SK-N-SH (cell line): ENCODE results near the gene DMRTB1. TPM values are rescaled to one million over a fixed set of nuclear protein-coding genes. Genes with fewer than 3 reads are reported as not detected.

Experiments
- CTCF ChIA-PET: fragments of 300-600, 350-600 bp; formaldehyde crosslinking; extraction: SDS; loops from one replicate; lab custom pipeline; 2021; lab: Yijun Ruan, JAX
- POLR2A ChIA-PET: fragments of 350-600 bp; sonication (Branson Sonifier 250); formaldehyde crosslinking; extraction: SDS; loops from one replicate; lab custom pipeline; 2020; ENCODE audit warnings: antibody characterized with exemption, inconsistent platforms; lab: Yijun Ruan, JAX
- DNase-seq: peaks from one replicate; pipeline ENCODE4 v3.0.0; 2012
- H2AFZ ChIP-seq: fragments of 200-600 bp; sonication (generic); 2 replicates; pipeline ENCODE4 v1.8.1; 2016; ENCODE audit warnings: antibody characterized with exemption, mild to moderate bottlenecking, low read depth
- H3F3A ChIP-seq: fragments of 200-600 bp; sonication (generic); replicated peaks from 2 replicates; pipeline ENCODE3; 2016; ENCODE audit warnings: antibody characterized with exemption, mild to moderate bottlenecking; ENCODE audit not compliant: insufficient read depth
- H3K27ac ChIP-seq, 2 experiments: fragments of 200-500 bp in 1 of 2; fragments of 200-600 bp in 1 of 2; sonication (Bioruptor generic) in 1 of 2; sonication (generic), shearing (Covaris generic) in 1 of 2; 2 replicates each; pipeline versions ENCODE4 v1.5.1 to v1.6.1; 2014 to 2016; ENCODE audit warnings: low read depth in 2 of 2, inconsistent platforms in 1 of 2, low read length in 1 of 2, mild to moderate bottlenecking in 1 of 2, mixed read lengths in 1 of 2
- H3K27me3 ChIP-seq: fragments of 200-600 bp; sonication (generic), shearing (Covaris generic); 2 replicates; pipeline ENCODE4 v1.6.1; 2016; ENCODE audit warnings: mixed run types; ENCODE audit not compliant: insufficient read depth
- H3K36me3 ChIP-seq, 2 experiments: fragments of 200-500 bp in 1 of 2; fragments of 200-600 bp in 1 of 2; sonication (Bioruptor generic) in 1 of 2; sonication (generic) in 1 of 2; replicated peaks in 1 of 2; 2 replicates each; pipeline versions ENCODE3 to v1.5.1; 2014 to 2016; ENCODE audit warnings: low read length in 1 of 2, mild to moderate bottlenecking in 1 of 2; ENCODE audit not compliant: insufficient read depth in 2 of 2, control insufficient read depth in 1 of 2
- H3K4me1 ChIP-seq, 2 experiments: fragments of 200-500 bp in 1 of 2; fragments of 200-600 bp in 1 of 2; sonication (Bioruptor generic) in 1 of 2; sonication (generic), shearing (Covaris generic) in 1 of 2; 2 replicates each; pipeline versions ENCODE4 v1.5.1 to v1.6.1; 2014 to 2016; ENCODE audit warnings: low read depth in 1 of 2, low read length in 1 of 2, mixed run types in 1 of 2; ENCODE audit not compliant: insufficient read depth in 2 of 2, control insufficient read depth in 1 of 2
- H3K4me2 ChIP-seq: fragments of 200-600 bp; sonication (generic), shearing (Covaris generic); 2 replicates; pipeline ENCODE4 v1.6.1; 2017; ENCODE audit warnings: mixed run types
- H3K4me3 ChIP-seq, 2 experiments: fragments of 200-500 bp in 1 of 2; fragments of 200-600 bp in 1 of 2; sonication (Bioruptor generic) in 1 of 2; sonication (generic), shearing (Covaris generic) in 1 of 2; 2 replicates each; pipeline versions ENCODE4 v1.5.1 to v1.8.1; 2014 to 2016; ENCODE audit warnings: low read depth in 2 of 2, inconsistent platforms in 1 of 2, low read length in 1 of 2, mild to moderate bottlenecking in 1 of 2, mixed read lengths in 1 of 2, moderate library complexity in 1 of 2
- H3K79me2 ChIP-seq: fragments of 200-600 bp; sonication (generic); 2 replicates; pipeline ENCODE4 v1.8.1; 2017; ENCODE audit warnings: mild to moderate bottlenecking; ENCODE audit not compliant: insufficient read depth
- H3K9ac ChIP-seq: fragments of 200-600 bp; sonication (generic); 2 replicates; pipeline ENCODE4 v1.6.1; 2017; ENCODE audit warnings: mixed run types
- H3K9me2 ChIP-seq: fragments of 200-600 bp; sonication (generic); 2 replicates; pipeline ENCODE4 v1.6.1; 2017; ENCODE audit warnings: mixed run types
- H3K9me3 ChIP-seq: fragments of 200-600 bp; sonication (generic); 2 replicates; pipeline ENCODE4 v1.6.1; 2017; ENCODE audit warnings: mixed run types, mild to moderate bottlenecking, moderate library complexity
- H4K20me1 ChIP-seq: fragments of 200-600 bp; sonication (generic); 2 replicates; pipeline ENCODE4 v1.6.1; 2017; ENCODE audit warnings: mild to moderate bottlenecking, mixed run types; ENCODE audit not compliant: insufficient read depth
- CHD2 ChIP-seq: fragments of 150-350 bp; IDR thresholded peaks from 2 replicates; pipeline ENCODE4 v1.6.1; 2018; ENCODE audit warnings: low read length; ENCODE audit not compliant: partially characterized antibody
- EZH2phosphoT487 ChIP-seq: fragments of 200-600 bp; sonication (generic); IDR thresholded peaks from 2 replicates; pipeline ENCODE4 v1.6.1; 2017; ENCODE audit warnings: low read depth, mixed run types, mild to moderate bottlenecking, antibody characterized with exemption, moderate library complexity, borderline replicate concordance
- FOSL2 ChIP-seq: IDR thresholded peaks from 2 replicates; pipeline ENCODE4 v1.4.0; 2012; ENCODE audit warnings: low read depth, mild to moderate bottlenecking, moderate library complexity, borderline replicate concordance
- FOXJ3 ChIP-seq: sonication (generic); formaldehyde crosslinking; IDR thresholded peaks from 2 replicates; pipeline ENCODE4 v1.5.1; 2020; ENCODE audit warnings: mild to moderate bottlenecking, missing genetic modification reagents
- FOXM1 ChIP-seq: IDR thresholded peaks from 2 replicates; pipeline ENCODE4 v1.4.0; 2012; ENCODE audit warnings: low read depth, mild to moderate bottlenecking
- GABPA ChIP-seq: IDR thresholded peaks from 2 replicates; pipeline ENCODE4 v1.4.0; 2012; ENCODE audit warnings: low read depth, mild to moderate bottlenecking
- IRF3 ChIP-seq: fragments of 150-350 bp; IDR thresholded peaks from 2 replicates; pipeline ENCODE4 v1.6.1; 2016; ENCODE audit warnings: mild to moderate bottlenecking, low read depth, low read length
- MEF2A ChIP-seq: IDR thresholded peaks from 2 replicates; pipeline ENCODE4 v1.4.0; 2012; ENCODE audit warnings: low read depth, borderline replicate concordance
- MXI1 ChIP-seq: IDR thresholded peaks from 2 replicates; pipeline ENCODE4 v1.6.1; 2012; ENCODE audit warnings: mild to moderate bottlenecking, low read depth, low read length, improper control_type of control experiment
- NFIC ChIP-seq: IDR thresholded peaks from 2 replicates; pipeline ENCODE4 v1.4.0; 2012; ENCODE audit warnings: borderline replicate concordance
- NRF1 ChIP-seq: IDR thresholded peaks from 2 replicates; pipeline ENCODE4 v1.6.1; 2012; ENCODE audit warnings: low read depth, mild to moderate bottlenecking, low read length
- POLR2AphosphoS5 ChIP-seq: IDR thresholded peaks from 2 replicates; pipeline ENCODE4 v1.6.1; 2012; ENCODE audit warnings: low read depth, low read length
- RCOR1 ChIP-seq: fragments of 150-350 bp; IDR thresholded peaks from 2 replicates; pipeline ENCODE4 v1.6.1; 2017; ENCODE audit warnings: antibody characterized with exemption, low read length
- RXRA ChIP-seq: IDR thresholded peaks from 2 replicates; pipeline ENCODE4 v1.4.0; 2012; ENCODE audit warnings: low read depth, mild to moderate bottlenecking, borderline replicate concordance
- SMC3 ChIP-seq: IDR thresholded peaks from 2 replicates; pipeline ENCODE4 v1.6.1; 2012; ENCODE audit warnings: low read depth, low read length, improper control_type of control experiment
- TCF12 ChIP-seq: IDR thresholded peaks from 2 replicates; pipeline ENCODE4 v1.4.0; 2012
- WGBS: methylation state at CpG from one replicate; pipeline ENCODE4 v1.1.6; 2017; ENCODE audit warnings: low lambda C conversion rate; 5-methylcytosine and 5-hydroxymethylcytosine counted together
- polyA plus RNA-seq, 3 experiments: library from polyadenylated mRNA; depleted of rRNA; stranded (reverse); fragments of >200 nt; gene quantifications; 2 replicates each; pipeline ENCODE4 v1.2.3, GENCODE V29; 2012
- TF ChIP-seq, protein P1 (sequence below): fragments of 200-600 bp; sonication (generic); IDR thresholded peaks from 2 replicates; pipeline ENCODE4 v1.6.1; 2017; ENCODE audit warnings: antibody characterized with exemption, mild to moderate bottlenecking, moderate library complexity
- TF ChIP-seq, protein P2 (sequence below): IDR thresholded peaks from 2 replicates; pipeline ENCODE4; 2012
- TF ChIP-seq, protein P3 (sequence below): fragments of 150-350 bp; IDR thresholded peaks from 2 replicates; pipeline ENCODE4 v1.6.1; 2017; ENCODE audit warnings: antibody characterized with exemption, low read length, low read depth, borderline replicate concordance

Gene DMRTB1
- polyA plus RNA-seq, 1 of the 3 experiments (the other 2 are of a cell fraction) = not detected

DNA sequence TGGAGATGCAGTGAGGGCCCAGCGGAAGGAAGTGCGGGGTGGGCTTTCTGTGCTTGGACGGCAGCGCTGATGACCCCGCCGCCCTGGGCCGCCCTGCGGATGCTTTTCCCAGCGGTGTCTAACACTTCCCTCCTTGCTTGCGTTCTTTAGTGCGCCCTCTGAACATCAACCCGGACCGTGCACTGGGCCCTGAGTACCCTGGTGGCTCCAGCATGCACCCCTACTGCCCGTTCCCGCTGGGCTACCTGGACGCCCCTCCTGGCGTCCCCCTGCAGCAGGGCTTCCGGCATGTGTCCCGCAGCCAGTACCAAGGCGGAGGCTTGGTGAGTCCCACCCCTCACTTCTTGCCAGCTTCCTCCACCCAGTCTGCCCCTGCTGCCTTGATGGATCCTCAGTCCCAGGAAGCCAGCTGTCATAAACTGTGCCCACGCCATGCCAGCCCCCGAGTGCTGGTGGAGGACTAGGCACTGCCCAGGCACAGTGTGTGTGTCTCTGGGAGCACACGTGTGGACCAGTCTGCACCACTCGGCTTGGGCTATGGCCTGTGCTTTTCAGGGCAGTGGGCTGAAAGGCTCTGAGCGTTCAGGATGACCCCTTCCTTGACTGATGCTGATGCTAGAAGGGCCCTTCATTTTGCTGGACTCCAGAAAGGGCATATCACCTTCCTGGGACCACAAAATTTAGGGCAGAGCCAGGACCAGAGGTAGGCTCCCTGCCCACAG is 2.3 kb downstream of the DMRTB1 start:
- H3K27ac ChIP-seq = no peak overlapping the region
- no peaks in the 10 kb centered on the region for H3K79me2 ChIP-seq
- ChIA-PET CTCF (interaction anchor here (0.7 to 1.9 kb wide), 10 partner anchors 10 to 293 kb away, joined by 3 to 10 read pairs (median 4); no protein-coding TSS in a partner anchor), POLR2A (no interaction called here)
- DNase-seq = no peak
- H3K36me3 ChIP-seq = no peaks in the 10 kb centered on the region
- no peaks in the 10 kb centered on the region for H4K20me1 ChIP-seq
- no peaks in the 10 kb centered on the region for H3K9me2 ChIP-seq
- H3K4me2 ChIP-seq = no peak overlapping the region
- H3F3A ChIP-seq = no peaks in the 10 kb centered on the region
- no peak overlapping the region for H2AFZ ChIP-seq
- no peak for TF ChIP-seq POLR2AphosphoS5
- TF ChIP-seq IRF3 = no peak
- no peak for TF ChIP-seq CHD2
- TF ChIP-seq RCOR1 = no peak
- no peak for TF ChIP-seq EZH2phosphoT487
- no peak for TF ChIP-seq NFIC
- no peak for TF ChIP-seq RXRA
- no peak for TF ChIP-seq GABPA
- no peak for TF ChIP-seq FOSL2
- no peak for TF ChIP-seq TCF12
- no peak for TF ChIP-seq MEF2A
- TF ChIP-seq FOXM1 = no peak
- TF ChIP-seq, protein P1, sequence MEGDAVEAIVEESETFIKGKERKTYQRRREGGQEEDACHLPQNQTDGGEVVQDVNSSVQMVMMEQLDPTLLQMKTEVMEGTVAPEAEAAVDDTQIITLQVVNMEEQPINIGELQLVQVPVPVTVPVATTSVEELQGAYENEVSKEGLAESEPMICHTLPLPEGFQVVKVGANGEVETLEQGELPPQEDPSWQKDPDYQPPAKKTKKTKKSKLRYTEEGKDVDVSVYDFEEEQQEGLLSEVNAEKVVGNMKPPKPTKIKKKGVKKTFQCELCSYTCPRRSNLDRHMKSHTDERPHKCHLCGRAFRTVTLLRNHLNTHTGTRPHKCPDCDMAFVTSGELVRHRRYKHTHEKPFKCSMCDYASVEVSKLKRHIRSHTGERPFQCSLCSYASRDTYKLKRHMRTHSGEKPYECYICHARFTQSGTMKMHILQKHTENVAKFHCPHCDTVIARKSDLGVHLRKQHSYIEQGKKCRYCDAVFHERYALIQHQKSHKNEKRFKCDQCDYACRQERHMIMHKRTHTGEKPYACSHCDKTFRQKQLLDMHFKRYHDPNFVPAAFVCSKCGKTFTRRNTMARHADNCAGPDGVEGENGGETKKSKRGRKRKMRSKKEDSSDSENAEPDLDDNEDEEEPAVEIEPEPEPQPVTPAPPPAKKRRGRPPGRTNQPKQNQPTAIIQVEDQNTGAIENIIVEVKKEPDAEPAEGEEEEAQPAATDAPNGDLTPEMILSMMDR = no peak
- WGBS = 80% methylated on average over 4 of the region's 25 CpGs
- H3K9me3 ChIP-seq = no peaks in the 10 kb centered on the region
- peaks cover 0 to 18% of the 10 kb centered on the region in 2 experiments; a peak in 1 of 4 replicates for H3K4me1 ChIP-seq
- H3K9ac ChIP-seq = no peak overlapping the region
- H3K4me3 ChIP-seq = no peak overlapping the region
- no peaks in the 10 kb centered on the region; the same call in 1 of the 2 replicates for H3K27me3 ChIP-seq

DNA sequence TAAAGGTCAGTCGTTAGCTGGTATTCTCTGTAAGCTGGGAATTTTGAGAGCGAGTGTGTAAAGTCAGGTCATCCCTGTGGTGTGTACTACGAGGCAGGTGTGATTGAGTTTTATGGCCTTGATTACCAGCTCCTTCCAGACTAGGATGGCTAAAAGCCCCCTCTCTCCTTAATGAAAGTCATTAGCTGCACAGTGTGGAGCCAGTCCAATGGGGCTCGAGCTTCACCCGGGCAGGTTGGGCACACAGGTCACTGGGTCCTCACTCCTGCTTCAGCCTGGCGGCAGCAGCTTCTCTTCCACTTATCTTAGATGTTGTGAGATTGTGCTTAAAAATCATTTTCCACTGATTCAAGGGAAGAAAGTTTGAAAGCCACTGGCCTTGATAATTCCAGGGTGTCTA is 3.0 kb downstream of the DMRTB1 start:
- POLR2A ChIA-PET = no interaction called here
- Histone ChIP-seq H3K27ac (peak overlapping the region in 1 of 2 experiments; percentile 76; a peak in 1 of 4 replicates), H3K27me3 (no peaks in the 10 kb centered on the region; the same call in 1 of the 2 replicates), H3K4me2 (no peak overlapping the region), H3K4me3 (no peak overlapping the region), H4K20me1 (no peaks in the 10 kb centered on the region), H3K4me1 (peaks cover 0 to 18% of the 10 kb centered on the region in 2 experiments; a peak in 1 of 4 replicates), H3K9me3 (no peaks in the 10 kb centered on the region), H3K9me2 (no peaks in the 10 kb centered on the region), H2AFZ (no peak overlapping the region), H3F3A (no peaks in the 10 kb centered on the region), H3K9ac (no peak overlapping the region), H3K79me2 (no peaks in the 10 kb centered on the region), H3K36me3 (no peaks in the 10 kb centered on the region)
- CTCF ChIA-PET = interaction anchor here (0.7 to 1.9 kb wide), 12 partner anchors 10 to 292 kb away, joined by 3 to 10 read pairs (median 3); no protein-coding TSS in a partner anchor
- DNase-seq = no peak
- 83% methylated on average over 6 of the region's 6 CpGs for WGBS
- TF ChIP-seq NRF1 (no peak), RXRA (no peak), FOXJ3 (CRISPR knock-in tag) (no peak), MXI1 (no peak), SMC3 (no peak), TCF12 (no peak), GABPA (no peak)
- TF ChIP-seq, protein P2, sequence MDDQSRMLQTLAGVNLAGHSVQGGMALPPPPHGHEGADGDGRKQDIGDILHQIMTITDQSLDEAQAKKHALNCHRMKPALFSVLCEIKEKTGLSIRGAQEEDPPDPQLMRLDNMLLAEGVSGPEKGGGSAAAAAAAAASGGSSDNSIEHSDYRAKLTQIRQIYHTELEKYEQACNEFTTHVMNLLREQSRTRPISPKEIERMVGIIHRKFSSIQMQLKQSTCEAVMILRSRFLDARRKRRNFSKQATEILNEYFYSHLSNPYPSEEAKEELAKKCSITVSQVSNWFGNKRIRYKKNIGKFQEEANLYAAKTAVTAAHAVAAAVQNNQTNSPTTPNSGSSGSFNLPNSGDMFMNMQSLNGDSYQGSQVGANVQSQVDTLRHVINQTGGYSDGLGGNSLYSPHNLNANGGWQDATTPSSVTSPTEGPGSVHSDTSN = no peak
- TF ChIP-seq, protein P1 = no peak
- TF ChIP-seq, protein P3, sequence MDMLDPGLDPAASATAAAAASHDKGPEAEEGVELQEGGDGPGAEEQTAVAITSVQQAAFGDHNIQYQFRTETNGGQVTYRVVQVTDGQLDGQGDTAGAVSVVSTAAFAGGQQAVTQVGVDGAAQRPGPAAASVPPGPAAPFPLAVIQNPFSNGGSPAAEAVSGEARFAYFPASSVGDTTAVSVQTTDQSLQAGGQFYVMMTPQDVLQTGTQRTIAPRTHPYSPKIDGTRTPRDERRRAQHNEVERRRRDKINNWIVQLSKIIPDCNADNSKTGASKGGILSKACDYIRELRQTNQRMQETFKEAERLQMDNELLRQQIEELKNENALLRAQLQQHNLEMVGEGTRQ = no peak
